ENCODE measurements around the gene GPHN.
A peak's percentile ranks its signal among the peaks of the same experiment; 100 is the strongest.

GPHN gene

GRCh38 chr14:67068251-67068650 lies 560.3 kb downstream of the GPHN start:
- no peak for DNase-seq

- no peak for DNase-seq
Observed at GRCh38 chr14:67071506-67071905, 563.6 kb downstream of the GPHN start.

DNA sequence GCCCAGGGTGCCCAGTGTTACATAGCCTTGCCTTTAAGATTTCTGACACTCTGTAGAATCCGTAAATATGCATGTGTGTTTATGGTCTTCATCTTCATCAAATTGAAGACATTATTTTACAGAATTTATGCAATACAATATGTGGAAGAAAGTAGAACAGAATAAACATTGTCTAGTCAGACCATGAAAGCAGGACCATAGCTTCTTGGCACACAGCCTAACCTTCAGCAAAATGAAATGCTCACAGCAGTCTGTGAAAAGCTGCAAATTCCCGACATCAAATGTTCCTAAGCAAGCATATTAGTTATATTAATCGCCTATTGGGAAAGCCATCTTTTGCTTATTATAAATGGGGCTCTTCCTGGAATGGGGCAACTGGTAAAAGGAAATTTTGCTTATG lies 570.0 kb downstream of the GPHN start:
- no peak for DNase-seq

DNA sequence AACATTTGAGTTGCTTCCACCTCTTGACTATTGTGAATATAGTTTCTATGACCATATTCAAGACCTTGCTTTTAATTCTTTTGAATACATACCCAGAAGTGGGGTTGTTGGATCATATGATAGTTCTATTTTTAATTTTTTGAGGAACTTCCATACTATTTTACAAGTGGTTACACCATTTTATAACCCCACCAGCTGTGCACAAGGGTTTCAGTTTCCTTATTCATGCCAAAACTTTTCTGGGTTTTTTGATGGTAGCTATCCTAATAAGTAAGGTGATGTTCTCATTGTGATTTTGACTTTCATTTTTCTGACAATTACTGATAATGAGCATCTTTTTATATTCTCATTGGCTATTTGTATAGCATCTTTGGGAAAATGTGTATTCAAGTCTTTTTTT lies 571.9 kb downstream of the GPHN start:
- DNase-seq = no peak

GRCh38 chr14:67108230-67108629 lies 600.3 kb downstream of the GPHN start:
- no peak for DNase-seq

- DNase-seq = no peak
Observed at GRCh38 chr14:67111022-67111421, 603.1 kb downstream of the GPHN start.

- DNase-seq = no peak
Observed at GRCh38 chr14:67112344-67112743, 604.4 kb downstream of the GPHN start.

DNA sequence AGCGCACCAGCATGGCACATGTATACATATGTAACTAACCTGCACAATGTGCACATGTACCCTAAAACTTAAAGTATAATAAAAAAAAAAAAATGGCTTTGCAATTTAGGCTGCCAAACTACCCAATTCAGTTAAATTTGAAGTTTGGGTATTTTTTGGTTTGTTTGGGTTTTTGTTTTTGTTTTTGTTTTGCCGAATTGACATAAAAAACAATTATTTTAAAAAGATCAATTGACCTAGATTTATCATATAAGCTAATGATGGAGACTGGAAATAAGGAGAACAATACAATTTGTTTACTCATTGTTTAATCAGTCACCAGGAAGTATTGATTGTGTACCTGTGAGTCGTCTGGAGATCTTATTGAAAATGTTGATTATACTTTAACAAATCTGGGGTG lies 619.2 kb downstream of the GPHN start:
- no peak for DNase-seq

DNA sequence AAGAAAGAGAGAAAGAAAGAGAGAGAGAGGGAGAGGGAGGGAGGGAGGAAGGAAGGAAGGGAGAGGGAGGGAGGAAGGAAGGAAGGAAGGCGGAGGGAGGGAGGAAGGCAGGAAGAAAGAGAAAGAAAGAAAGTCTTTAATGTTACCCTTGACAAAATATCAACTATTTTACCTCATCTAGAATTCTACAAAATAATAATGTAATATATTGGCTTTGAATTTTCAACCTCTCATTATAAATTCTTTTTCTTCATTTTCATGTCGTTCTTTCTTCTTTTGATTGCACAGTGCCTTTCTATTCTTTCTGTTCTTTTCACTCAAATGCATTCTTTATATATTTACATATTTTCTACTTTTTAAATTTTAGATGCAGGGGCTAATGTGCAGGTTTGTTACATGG lies 621.8 kb downstream of the GPHN start:
- DNase-seq = no peak

DNA sequence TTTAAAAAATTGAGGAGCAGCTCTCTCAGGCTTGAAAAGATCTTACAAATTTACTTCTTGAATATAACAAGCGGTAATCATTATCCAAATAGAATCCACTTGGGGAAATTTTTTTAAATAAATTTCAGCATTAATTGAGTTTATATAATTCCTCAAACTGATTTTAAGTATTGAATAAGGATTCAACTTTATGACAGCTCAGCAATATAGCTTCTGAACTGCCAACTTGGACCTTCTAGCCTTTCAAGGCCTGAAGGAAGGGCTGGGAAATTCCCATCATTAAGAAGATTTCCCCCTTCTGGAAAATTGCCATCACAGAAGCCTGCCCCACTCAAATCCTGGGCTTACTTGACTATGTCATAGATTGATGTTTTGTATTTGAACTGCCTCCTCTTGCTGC lies 623.7 kb downstream of the GPHN start:
- no peak for DNase-seq

GRCh38 chr14:67133144-67133543 lies 625.2 kb downstream of the GPHN start:
- no peak for DNase-seq

GRCh38 chr14:67133595-67134441 lies 625.9 kb downstream of the GPHN start:
- peak in 1 of 5 experiments; percentile 30 for DNase-seq

DNA sequence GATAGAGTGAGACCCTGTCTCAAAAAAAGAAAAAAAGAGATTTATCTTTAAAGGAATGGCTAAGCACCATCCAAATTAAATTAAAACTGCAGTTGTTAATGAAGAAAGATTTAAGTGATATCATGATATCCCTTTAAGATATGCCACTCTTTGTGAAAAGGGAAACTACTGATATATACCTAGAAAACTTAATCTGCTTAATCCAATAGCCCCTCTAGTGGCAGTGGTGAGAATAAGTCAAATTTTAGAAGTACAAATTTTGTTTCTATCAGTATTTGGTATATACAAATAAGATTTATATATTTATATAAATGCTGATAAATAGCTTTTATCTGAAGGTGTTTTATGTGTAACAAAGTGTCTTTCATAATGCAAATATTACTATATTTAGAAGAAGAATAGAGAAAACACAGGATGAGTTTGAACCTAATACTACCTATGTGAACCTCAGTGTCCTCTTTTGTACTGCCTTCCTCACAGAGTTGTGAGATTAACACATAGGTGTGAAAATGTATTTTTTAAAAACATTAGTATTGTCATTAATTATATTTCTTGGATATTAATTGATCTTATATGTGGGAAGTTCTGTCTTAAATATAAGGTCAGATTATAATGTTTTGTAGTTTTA lies 629.9 kb downstream of the GPHN start:
- peak in 1 of 5 experiments; percentile 28 for DNase-seq

DNA sequence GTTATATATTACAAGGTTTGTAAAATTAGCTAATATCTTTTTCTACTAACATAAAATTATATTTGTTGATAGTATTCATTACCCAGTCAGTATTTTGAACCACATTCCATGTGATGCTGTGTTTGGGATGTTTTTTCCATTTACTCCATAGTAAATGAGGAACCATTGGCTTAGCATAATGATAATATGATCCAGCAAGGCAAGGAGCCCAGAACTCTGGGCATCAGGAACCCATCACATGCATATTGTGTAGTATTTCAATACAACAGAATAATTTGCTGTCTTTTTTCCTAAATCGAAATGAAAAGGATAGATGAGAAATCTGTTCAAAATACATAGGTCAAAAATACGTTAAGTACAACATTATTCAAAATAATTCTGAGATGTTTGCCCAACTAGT lies 632.6 kb downstream of the GPHN start:
- DNase-seq = no peak

DNA sequence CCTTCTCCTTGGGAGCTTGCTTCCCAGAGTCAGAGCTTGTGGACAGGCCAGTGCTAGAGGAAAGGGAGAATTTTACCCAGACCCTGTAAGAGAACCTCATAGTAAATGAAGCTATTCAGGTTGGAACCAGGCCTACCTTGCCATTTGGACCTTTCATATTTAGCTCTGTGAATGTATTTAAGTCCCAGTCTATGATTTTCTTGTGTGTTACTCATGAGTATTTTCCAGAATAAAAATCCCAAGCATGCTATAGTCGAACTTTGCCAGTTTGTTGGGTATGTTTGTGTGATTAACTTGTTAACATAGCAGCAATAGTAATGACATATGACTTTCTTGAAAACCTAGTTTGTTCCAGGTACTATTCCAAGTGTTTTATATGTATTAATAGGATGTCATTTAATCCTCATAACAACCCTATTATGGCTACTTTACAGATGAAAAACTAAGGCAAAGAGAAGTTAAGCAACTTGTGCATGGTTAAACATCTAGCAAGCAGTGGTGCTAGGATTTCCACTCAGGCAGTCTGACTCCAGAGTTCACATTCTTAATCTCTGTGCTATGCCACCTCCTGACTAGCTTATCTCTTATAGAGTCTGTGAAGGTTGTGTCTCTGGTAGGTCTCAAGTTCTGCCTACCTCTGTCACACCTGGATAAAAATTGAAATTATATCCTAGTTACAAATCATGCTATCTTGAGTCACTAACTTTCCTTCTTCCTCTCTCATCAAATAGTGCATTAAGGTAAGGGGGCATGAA lies 633.4 kb downstream of the GPHN start:
- DNase-seq = no peak

GRCh38 chr14:67151082-67151666 lies 643.2 kb downstream of the GPHN start:
- no peak for DNase-seq

- DNase-seq = peak in 1 of 5 experiments; percentile 70
Observed at GRCh38 chr14:67158566-67158965, 650.6 kb downstream of the GPHN start.

- no peak for DNase-seq
Observed at GRCh38 chr14:67162385-67162784, 654.4 kb downstream of the GPHN start.

GRCh38 chr14:67166450-67166853 lies 658.5 kb downstream of the GPHN start:
- DNase-seq = peak in 1 of 5 experiments; percentile 65

GRCh38 chr14:67167420-67168109 lies 659.6 kb downstream of the GPHN start:
- no peak for DNase-seq

DNA sequence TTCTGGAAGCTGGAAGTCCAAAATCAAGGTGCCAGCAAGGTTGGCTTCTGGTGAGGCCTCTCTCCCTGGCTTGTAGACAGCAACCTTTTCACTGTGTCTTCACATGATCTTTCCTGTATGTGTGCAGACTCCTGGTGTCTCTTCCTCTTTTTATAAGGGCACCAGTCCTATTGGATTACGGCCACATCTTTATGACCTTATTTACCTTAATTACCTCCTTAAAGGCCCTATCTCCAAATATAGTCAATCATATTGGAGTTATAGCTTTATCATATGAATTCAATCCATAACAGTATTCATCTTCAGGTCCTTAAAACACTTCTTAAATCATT lies 660.1 kb downstream of the GPHN start:
- DNase-seq = no peak

- peak in 1 of 5 experiments; percentile 93 for DNase-seq
Observed at GRCh38 chr14:67170660-67171059, 662.7 kb downstream of the GPHN start.

- no peak for DNase-seq
Observed at GRCh38 chr14:67172056-67172455, 664.1 kb downstream of the GPHN start.
